ENCODE measurements around the gene RNF213.

Gene RNF213

GRCh38 chr17:80365983-80366382 is 105.3 kb downstream of the RNF213 start:
- DNase-seq (ENCODE audit: low read depth in 2 of 2): no peak

- DNase-seq (ENCODE audit: low read depth in 2 of 2): no peak
These were observed 106.9 kb downstream of the RNF213 start for GRCh38 chr17:80367503-80367902.

- DNase-seq (ENCODE audit: low read depth in 2 of 2): no peak
These were observed 110.5 kb downstream of the RNF213 start for GRCh38 chr17:80371196-80371595.

- DNase-seq (ENCODE audit: low read depth in 2 of 2): no peak
These were observed 111.8 kb downstream of the RNF213 start for GRCh38 chr17:80372456-80372855.

GRCh38 chr17:80372922-80373570 is 112.4 kb downstream of the RNF213 start:
- DNase-seq (ENCODE audit: low read depth in 2 of 2): no peak

- no peak for DNase-seq (ENCODE audit: low read depth in 2 of 2)
These were observed 113.5 kb downstream of the RNF213 start for GRCh38 chr17:80374039-80374731.

GRCh38 chr17:80374732-80375585 is 114.3 kb downstream of the RNF213 start:
- DNase-seq (ENCODE audit: low read depth in 2 of 2): no peak

GRCh38 chr17:80376531-80376930 is 115.9 kb downstream of the RNF213 start:
- DNase-seq (ENCODE audit: low read depth in 2 of 2): no peak

- DNase-seq (ENCODE audit: low read depth in 2 of 2): no peak
These were observed 117.1 kb downstream of the RNF213 start for GRCh38 chr17:80377798-80378197.

GRCh38 chr17:80379348-80379747 is 118.7 kb downstream of the RNF213 start:
- DNase-seq (ENCODE audit: low read depth in 2 of 2): no peak

- no peak for DNase-seq (ENCODE audit: low read depth in 2 of 2)
These were observed 119.4 kb downstream of the RNF213 start for GRCh38 chr17:80380068-80380467.

- no peak for DNase-seq (ENCODE audit: low read depth in 2 of 2)
These were observed 119.9 kb downstream of the RNF213 start for GRCh38 chr17:80380555-80381002.

- no peak for DNase-seq (ENCODE audit: low read depth in 2 of 2)
These were observed 120.8 kb downstream of the RNF213 start for GRCh38 chr17:80381416-80381923.

GRCh38 chr17:80382446-80382845 is 121.8 kb downstream of the RNF213 start:
- DNase-seq (ENCODE audit: low read depth in 2 of 2): no peak

- no peak for DNase-seq (ENCODE audit: low read depth in 2 of 2)
These were observed 122.3 kb downstream of the RNF213 start for GRCh38 chr17:80382956-80383355.

- no peak for DNase-seq (ENCODE audit: low read depth in 2 of 2)
These were observed 123.7 kb downstream of the RNF213 start for GRCh38 chr17:80384078-80384960.

GRCh38 chr17:80385046-80385445 is 124.4 kb downstream of the RNF213 start:
- no peak for DNase-seq (ENCODE audit: low read depth in 2 of 2)

- DNase-seq (ENCODE audit: low read depth in 2 of 2): no peak
These were observed 125.7 kb downstream of the RNF213 start for GRCh38 chr17:80386341-80386740.

GRCh38 chr17:80387071-80387470 is 126.4 kb downstream of the RNF213 start:
- no peak for DNase-seq (ENCODE audit: low read depth in 2 of 2)

- no peak for DNase-seq (ENCODE audit: low read depth in 2 of 2)
These were observed 127.5 kb downstream of the RNF213 start for GRCh38 chr17:80388175-80388574.

GRCh38 chr17:80388601-80389000 is 127.9 kb downstream of the RNF213 start:
- DNase-seq (ENCODE audit: low read depth in 2 of 2): no peak

All from stimulated activated CD4-positive, alpha-beta T cell treated with anti-CD3 and anti-CD28 coated beads, Interleukin-15, amount 100 ng/mL, for 48 hours (primary cell).